Measurements from ENCODE around the gene RAX2.

RAX2 gene

DNA sequence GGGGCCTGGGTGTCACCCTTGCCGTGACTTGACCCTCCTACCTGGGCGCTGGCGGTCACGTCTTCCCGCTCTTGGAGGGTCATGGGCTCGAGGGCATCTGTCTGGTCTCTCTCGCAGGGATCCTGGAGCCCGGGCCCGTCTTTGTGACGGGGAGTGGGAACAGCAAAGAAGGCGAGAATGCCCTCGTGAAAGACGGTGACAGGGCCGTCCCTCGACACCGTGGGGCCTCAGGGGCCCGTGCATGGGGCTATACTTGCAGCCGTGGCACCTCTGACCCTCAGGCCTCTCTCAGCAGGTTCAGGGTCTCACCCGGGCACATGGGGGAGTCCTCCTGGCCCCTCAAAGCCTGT lies 35.1 kb upstream of the RAX2 start:
- TF ChIP-seq, protein P1, sequence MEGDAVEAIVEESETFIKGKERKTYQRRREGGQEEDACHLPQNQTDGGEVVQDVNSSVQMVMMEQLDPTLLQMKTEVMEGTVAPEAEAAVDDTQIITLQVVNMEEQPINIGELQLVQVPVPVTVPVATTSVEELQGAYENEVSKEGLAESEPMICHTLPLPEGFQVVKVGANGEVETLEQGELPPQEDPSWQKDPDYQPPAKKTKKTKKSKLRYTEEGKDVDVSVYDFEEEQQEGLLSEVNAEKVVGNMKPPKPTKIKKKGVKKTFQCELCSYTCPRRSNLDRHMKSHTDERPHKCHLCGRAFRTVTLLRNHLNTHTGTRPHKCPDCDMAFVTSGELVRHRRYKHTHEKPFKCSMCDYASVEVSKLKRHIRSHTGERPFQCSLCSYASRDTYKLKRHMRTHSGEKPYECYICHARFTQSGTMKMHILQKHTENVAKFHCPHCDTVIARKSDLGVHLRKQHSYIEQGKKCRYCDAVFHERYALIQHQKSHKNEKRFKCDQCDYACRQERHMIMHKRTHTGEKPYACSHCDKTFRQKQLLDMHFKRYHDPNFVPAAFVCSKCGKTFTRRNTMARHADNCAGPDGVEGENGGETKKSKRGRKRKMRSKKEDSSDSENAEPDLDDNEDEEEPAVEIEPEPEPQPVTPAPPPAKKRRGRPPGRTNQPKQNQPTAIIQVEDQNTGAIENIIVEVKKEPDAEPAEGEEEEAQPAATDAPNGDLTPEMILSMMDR (conservative IDR thresholded peaks at IDR 0.05): no peak
- no peak for TF ChIP-seq ZFX (IDR thresholded peaks at IDR 0.05)
- H3K27ac ChIP-seq: no peak overlapping the region

DNA sequence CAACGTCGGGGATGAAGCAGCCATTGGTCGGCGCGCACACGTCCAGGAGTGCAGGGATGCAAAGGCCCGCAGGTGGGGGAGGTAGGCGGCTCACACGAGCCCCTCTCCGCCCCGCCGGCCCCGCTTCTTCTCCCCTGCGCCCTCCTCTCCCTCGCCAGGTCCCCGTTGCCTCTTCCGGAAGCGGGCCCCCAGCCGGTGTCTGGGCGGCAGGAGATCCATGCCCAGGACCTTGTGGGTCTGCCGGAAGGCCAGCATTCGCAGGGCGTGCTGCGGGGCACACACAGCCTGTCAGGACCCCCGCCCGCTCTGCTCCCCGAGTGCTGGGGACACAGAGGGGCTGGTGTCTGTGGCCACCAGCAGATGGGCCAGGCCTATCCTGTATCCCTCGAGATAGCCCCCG lies 33.8 kb upstream of the RAX2 start:
- no peak overlapping the region for H3K27ac ChIP-seq
- no peak for TF ChIP-seq ZFX (IDR thresholded peaks at IDR 0.05)
- TF ChIP-seq, protein P1 (conservative IDR thresholded peaks at IDR 0.05): no peak

DNA sequence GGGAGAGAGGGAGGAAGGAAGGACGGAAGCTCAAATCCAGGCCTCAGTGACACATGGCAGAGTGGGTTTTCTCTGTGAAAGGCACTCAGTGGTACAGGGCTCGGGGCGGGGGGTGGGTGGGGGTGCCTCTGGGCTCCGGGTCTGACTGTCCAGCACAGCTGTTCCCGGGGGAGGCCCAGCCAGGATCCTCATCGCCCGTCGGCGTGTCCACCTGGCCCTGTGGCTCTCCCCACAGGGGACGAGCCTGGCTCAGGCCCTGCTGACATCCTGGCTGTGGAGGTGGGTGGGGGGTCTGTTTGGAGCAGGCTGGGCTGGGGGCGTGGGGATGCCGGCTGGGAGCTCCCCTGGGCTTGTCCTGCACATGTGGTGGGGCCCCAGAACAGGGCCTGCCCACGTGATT lies 32.4 kb upstream of the RAX2 start:
- TF ChIP-seq, protein P1 (conservative IDR thresholded peaks at IDR 0.05): no peak
- no peak for TF ChIP-seq ZFX (IDR thresholded peaks at IDR 0.05)

DNA sequence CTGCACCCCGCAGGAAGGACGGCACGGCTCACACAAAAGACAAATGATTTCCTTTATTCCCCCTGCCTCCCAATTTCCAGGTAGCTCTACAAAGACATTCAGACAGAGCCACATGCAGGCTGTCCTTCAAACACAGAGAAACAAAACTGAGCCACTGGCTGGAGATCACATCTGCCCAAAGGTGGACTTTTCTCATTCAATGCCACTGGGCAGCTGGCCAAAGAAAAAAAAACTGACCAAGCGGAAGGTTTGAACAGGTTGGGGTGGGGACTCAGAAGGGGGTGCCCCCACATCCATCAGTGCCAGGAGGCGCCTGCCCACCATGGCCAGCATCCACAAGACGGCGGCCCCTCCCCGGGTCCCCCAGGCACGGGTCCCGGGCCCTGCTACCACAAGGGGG lies 32.0 kb upstream of the RAX2 start:
- TF ChIP-seq ZFX (IDR thresholded peaks at IDR 0.05): no peak
- TF ChIP-seq, protein P1 (conservative IDR thresholded peaks at IDR 0.05): no peak
- no peak overlapping the region for H3K27ac ChIP-seq

More for the DNA sequence above, 32.4 kb upstream of the RAX2 start:
- H3K27ac ChIP-seq: no peak overlapping the region

DNA sequence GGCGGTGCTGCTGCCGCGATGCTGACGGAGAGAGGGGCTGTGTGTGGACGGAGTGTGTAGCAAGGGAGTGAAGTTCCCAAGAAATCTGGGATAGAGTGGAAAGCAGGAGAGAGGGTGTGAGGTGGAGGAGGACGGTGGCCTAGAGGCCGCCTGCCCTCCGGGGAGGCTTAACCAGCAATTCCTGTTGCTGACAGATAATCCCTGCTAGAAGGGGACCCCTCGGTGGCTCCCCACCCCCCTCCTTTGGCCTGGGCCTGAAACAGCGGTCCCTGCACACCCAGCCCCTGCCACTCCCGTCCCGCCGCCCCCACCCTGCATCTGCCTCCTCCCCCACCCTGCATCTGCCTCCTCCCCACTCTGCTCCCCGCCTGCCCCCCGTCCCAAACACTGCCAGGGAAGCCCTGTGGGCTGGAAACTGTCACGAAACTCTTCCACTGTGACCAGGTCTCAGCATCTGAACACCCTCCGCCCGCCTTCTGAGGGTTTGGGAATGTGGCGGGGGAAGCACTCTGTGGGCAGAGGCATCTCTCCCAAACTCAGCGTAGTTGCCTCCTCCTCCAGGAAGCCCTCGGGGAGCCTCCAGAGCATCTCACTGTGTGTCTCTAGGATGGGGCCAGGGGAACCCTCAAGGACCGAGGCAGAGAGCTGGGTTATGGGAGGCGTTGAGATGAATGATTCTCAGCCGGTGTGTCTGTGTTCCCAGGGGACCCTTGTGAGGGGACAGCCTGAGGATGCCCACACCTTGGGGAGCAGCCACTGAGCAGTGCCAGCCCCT lies 31.3 kb upstream of the RAX2 start:
- TF ChIP-seq ZFX (IDR thresholded peaks at IDR 0.05): no peak
- TF ChIP-seq, protein P1 (conservative IDR thresholded peaks at IDR 0.05): no peak
- H3K27ac ChIP-seq: no peak overlapping the region

DNA sequence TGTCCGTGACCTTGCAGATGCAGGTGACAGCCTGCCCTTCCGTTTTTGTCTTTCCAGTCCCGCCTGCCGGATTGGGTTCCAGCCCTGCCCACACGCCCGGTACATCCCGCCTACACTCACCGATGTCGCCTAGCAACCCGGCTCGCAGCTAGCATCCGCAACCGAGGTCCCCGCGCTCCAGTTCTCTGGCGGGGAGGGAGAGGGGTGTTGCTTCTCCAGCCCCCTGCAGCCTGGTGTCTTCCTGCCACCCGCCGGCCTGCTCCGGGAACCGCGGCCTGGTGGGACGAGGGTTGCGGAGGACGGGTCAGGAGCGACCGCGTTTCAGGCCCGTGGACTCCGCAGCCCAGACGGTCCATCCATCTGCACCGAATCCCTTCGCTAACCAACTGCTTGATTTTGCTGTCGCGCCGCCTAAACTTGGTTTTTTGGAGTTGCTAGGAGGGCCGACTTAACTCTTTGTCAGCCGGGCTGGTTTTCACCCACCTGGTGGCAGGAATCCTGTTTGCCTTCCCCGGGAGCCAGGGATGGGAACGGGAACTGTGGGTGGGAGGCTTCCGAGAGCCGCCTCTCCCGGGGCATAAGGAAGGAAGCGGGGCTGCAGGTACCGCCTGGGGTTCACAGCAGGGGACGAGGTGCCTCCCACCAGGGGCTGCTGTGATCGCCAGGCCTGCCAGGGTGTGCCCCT lies 29.5 kb upstream of the RAX2 start:
- TF ChIP-seq, protein P1 (conservative IDR thresholded peaks at IDR 0.05): no peak
- H3K27ac ChIP-seq: no peak overlapping the region

DNA sequence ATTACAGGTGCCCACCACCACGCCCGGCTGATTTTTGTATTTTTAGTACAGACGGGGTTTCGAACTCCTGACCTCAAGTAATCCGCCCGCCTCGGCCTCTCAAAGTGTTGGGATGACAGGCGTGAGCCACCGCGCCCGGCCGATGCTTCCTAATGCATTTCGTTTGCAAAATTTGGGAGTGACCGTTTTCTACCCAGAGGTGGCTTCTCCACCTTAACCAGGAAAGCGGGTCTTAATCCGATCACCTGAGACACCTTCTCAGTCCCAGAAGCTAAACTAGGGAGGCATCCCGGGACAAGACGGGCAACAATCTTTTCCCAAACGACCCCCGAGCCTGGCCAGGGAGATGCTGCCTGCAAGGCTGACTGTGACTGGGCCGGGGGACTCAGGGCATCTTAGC lies 29.0 kb upstream of the RAX2 start:
- TF ChIP-seq ZFX (IDR thresholded peaks at IDR 0.05): no peak
- TF ChIP-seq, protein P1 (conservative IDR thresholded peaks at IDR 0.05): no peak
- H3K27ac ChIP-seq: no peak overlapping the region
